Tibial nerve (tissue), 4 donors: ENCODE measurements around the gene EPB41L1.

Experiments used
- CTCF ChIP-seq, 5 experiments: fragments of 200-600 bp in 3 of 5; fragments of 450-650 bp in 2 of 5; sonication (generic) in 3 of 5; IDR thresholded peaks; one replicate each; pipeline ENCODE4 v1.5.1; 2016 to 2019; ENCODE audit warnings: antibody characterized with exemption in 5 of 5, mild to moderate bottlenecking in 3 of 5, moderate library complexity in 2 of 5
- EP300 ChIP-seq, 2 donors: sonication (generic); formaldehyde crosslinking; IDR thresholded peaks; one replicate each; pipeline ENCODE4 v1.6.1; 2017; ENCODE audit warnings: antibody characterized with exemption in 2 of 2, mild to moderate bottlenecking in 1 of 2

- no peak for TF ChIP-seq CTCF (IDR thresholded peaks at IDR 0.05)
- TF ChIP-seq EP300 (IDR thresholded peaks at IDR 0.05): no peak
Observed at GRCh38 chr20:36147690-36148089, 6.8 kb upstream of the EPB41L1 start.
